SK-N-DZ (cell line): ENCODE data around the gene CD300A. TPM values are rescaled to one million over a fixed set of nuclear protein-coding genes. Genes with fewer than 3 reads are reported as not detected.

Experiments used
- DNase-seq: peaks from one replicate; pipeline ENCODE4 v3.0.0-alpha.2; 2015; ENCODE audit warnings: low spot score
- polyA plus RNA-seq, 2 experiments: library from polyadenylated mRNA; depleted of rRNA; stranded (reverse); fragments of >200 nt; gene quantifications; 2 replicates each; pipeline ENCODE4 v1.2.3, GENCODE V29; 2014

Gene CD300A
- polyA plus RNA-seq (2014; cell fraction: cytosol; rRNA removed): not detected in 2 replicates
- not detected in 2 replicates for polyA plus RNA-seq (2014; cell fraction: nucleus; rRNA removed)

- no peak for DNase-seq
Observed at GRCh38 chr17:74466111-74466827, at the start of gene CD300A. Gene CD300A, plus strand, starts transcription at chr17:74466634. Its CDS starts 70 bp downstream, at chr17:74466704.

GRCh38 chr17:74417178-74418045 is 49.0 kb upstream of the CD300A start:
- DNase-seq: no peak

- no peak for DNase-seq
Observed at GRCh38 chr17:74419928-74420411, 46.5 kb upstream of the CD300A start.

GRCh38 chr17:74424117-74424516 is 42.3 kb upstream of the CD300A start:
- no peak for DNase-seq

GRCh38 chr17:74424657-74425056 is 41.8 kb upstream of the CD300A start:
- no peak for DNase-seq

GRCh38 chr17:74426551-74427047 is 39.8 kb upstream of the CD300A start:
- DNase-seq: no peak

GRCh38 chr17:74427048-74427762 is 39.2 kb upstream of the CD300A start:
- DNase-seq: no peak

- no peak for DNase-seq
Observed at GRCh38 chr17:74427763-74428153, 38.7 kb upstream of the CD300A start.

- DNase-seq: no peak
Observed at GRCh38 chr17:74429604-74430384, 36.6 kb upstream of the CD300A start.

- DNase-seq: no peak
Observed at GRCh38 chr17:74430385-74430705, 36.1 kb upstream of the CD300A start.

GRCh38 chr17:74430706-74431567 is 35.5 kb upstream of the CD300A start:
- no peak for DNase-seq

- no peak for DNase-seq
Observed at GRCh38 chr17:74431568-74432423, 34.6 kb upstream of the CD300A start, which contains the start of gene GPRC5C. Gene GPRC5C, plus strand, starts transcription at chr17:74432088. Its CDS starts 7,689 bp downstream, at chr17:74439777.

GRCh38 chr17:74432424-74432690 is 34.1 kb upstream of the CD300A start:
- no peak for DNase-seq

- DNase-seq: no peak
Observed at GRCh38 chr17:74432766-74433391, 33.6 kb upstream of the CD300A start.

- no peak for DNase-seq
Observed at GRCh38 chr17:74433421-74434121, 32.9 kb upstream of the CD300A start.

GRCh38 chr17:74435775-74436359 is 30.6 kb upstream of the CD300A start:
- no peak for DNase-seq

GRCh38 chr17:74437702-74438101 is 28.7 kb upstream of the CD300A start:
- DNase-seq: no peak
